HG02678 (cell line): ENCODE data around the gene SAFB.

ENCODE experiments used
- ATAC-seq: cut with Tn5 transposase; IDR thresholded peaks from one replicate; pipeline ENCODE4 v1.9.1; 2021; ENCODE audit warnings: mild to moderate bottlenecking, moderate library complexity; ENCODE audit not compliant: unreplicated experiment

Gene SAFB

GRCh38 chr19:5622465-5623396 is at the start of gene SAFB, which contains the start of gene SAFB2:
SAFB (plus strand) TSS chr19:5623083; CDS start chr19:5623206, 123 bp downstream.
SAFB2 (minus strand) TSS chr19:5622776; CDS start chr19:5622715, 61 bp downstream.
- peak; percentile 88 for ATAC-seq

GRCh38 chr19:5575590-5575989 is 47.3 kb upstream of the SAFB start:
- no peak for ATAC-seq

- no peak for ATAC-seq
Observed at GRCh38 chr19:5578097-5578846, 44.6 kb upstream of the SAFB start.

GRCh38 chr19:5579286-5579685 is 43.6 kb upstream of the SAFB start:
- ATAC-seq: no peak

- no peak for ATAC-seq
Observed at GRCh38 chr19:5579697-5580096, 43.2 kb upstream of the SAFB start.

- no peak for ATAC-seq
Observed at GRCh38 chr19:5580161-5580571, 42.7 kb upstream of the SAFB start.

- no peak for ATAC-seq
Observed at GRCh38 chr19:5585461-5586299, 37.2 kb upstream of the SAFB start.

- no peak for ATAC-seq
Observed at GRCh38 chr19:5586300-5587070, 36.4 kb upstream of the SAFB start.

GRCh38 chr19:5587071-5587455 is 35.8 kb upstream of the SAFB start:
- no peak for ATAC-seq

GRCh38 chr19:5587661-5588060 is 35.2 kb upstream of the SAFB start:
- no peak for ATAC-seq

GRCh38 chr19:5588441-5588840 is 34.4 kb upstream of the SAFB start:
- no peak for ATAC-seq

GRCh38 chr19:5588906-5589676 is 33.8 kb upstream of the SAFB start:
- ATAC-seq: no peak

GRCh38 chr19:5590151-5590864 is 32.6 kb upstream of the SAFB start:
- no peak for ATAC-seq

- ATAC-seq: no peak
Observed at GRCh38 chr19:5590865-5591154, 32.1 kb upstream of the SAFB start.

GRCh38 chr19:5591476-5591875 is 31.4 kb upstream of the SAFB start:
- ATAC-seq: no peak

- ATAC-seq: no peak
Observed at GRCh38 chr19:5592531-5593342, 30.1 kb upstream of the SAFB start.

GRCh38 chr19:5593343-5594255 is 29.3 kb upstream of the SAFB start:
- ATAC-seq: no peak
